SH-SY5Y (cell line): ENCODE results near the gene CDH4.

ENCODE experiments used
- GATA2 ChIP-seq: IDR thresholded peaks from 2 replicates; pipeline ENCODE4 v1.6.1; 2011; ENCODE audit warnings: mild to moderate bottlenecking, low read depth, low read length
- GATA3 ChIP-seq: IDR thresholded peaks from 2 replicates; pipeline ENCODE4 v1.6.1; 2011; ENCODE audit warnings: low read depth, mild to moderate bottlenecking, low read length, moderate library complexity

DNA sequence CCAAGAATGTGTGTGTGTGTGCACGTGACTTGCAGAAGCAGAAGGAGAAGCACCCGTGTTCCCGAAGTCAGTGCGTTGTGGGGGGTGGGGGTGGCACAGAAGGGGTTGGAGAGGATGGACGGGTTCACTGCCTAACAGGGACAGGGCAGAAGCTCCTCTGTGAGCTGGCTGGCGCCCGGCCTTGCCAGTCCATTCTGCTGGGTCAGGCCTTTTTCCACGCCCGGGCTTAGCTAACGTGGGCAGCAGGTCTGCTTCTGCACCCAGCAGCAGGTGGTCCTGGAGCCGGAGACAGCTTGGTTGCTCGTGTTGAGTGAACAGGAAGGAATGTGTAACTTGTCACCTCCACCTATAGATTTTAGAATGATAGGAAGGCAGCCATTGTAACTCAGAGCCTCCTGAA lies 374.4 kb downstream of the CDH4 start:
- TF ChIP-seq GATA2 (no peak), GATA3 (no peak)
